DOHH2 (cell line): ENCODE data around the gene TRIB2.

Source experiments
- H3F3A ChIP-seq: fragments of 200-600 bp; sonication (generic), shearing (Covaris generic); 2 replicates; pipeline ENCODE4 v1.6.0; 2016; ENCODE audit warnings: antibody characterized with exemption, mild to moderate bottlenecking; ENCODE audit not compliant: control insufficient read depth, insufficient read depth
- H3K27ac ChIP-seq: fragments of 200-600 bp; sonication (generic); 2 replicates; pipeline ENCODE4 v1.5.1; 2014; ENCODE audit warnings: low read depth, mild to moderate bottlenecking, low read length, moderate library complexity
- H3K27me3 ChIP-seq: fragments of 200-600 bp; sonication (generic); 2 replicates; pipeline ENCODE4 v1.6.1; 2014; ENCODE audit warnings: mild to moderate bottlenecking, low read length, mixed read lengths; ENCODE audit not compliant: control insufficient read depth
- H3K36me3 ChIP-seq: fragments of 200-600 bp; sonication (generic); 2 replicates; pipeline ENCODE4 v1.6.1; 2014; ENCODE audit warnings: mild to moderate bottlenecking, low read length, moderate library complexity, mixed read lengths; ENCODE audit not compliant: control insufficient read depth
- H3K4me1 ChIP-seq: fragments of 200-600 bp; sonication (generic); 2 replicates; pipeline ENCODE4 v1.6.1; 2014; ENCODE audit warnings: mild to moderate bottlenecking, low read length, mixed read lengths; ENCODE audit not compliant: control insufficient read depth
- H3K4me2 ChIP-seq: fragments of 200-600 bp; sonication (generic); 2 replicates; pipeline ENCODE4 v1.6.0; 2014; ENCODE audit warnings: mild to moderate bottlenecking, low read length, moderate library complexity
- H3K4me3 ChIP-seq: fragments of 200-600 bp; sonication (generic); 2 replicates; pipeline ENCODE4 v1.5.1; 2014; ENCODE audit warnings: mild to moderate bottlenecking, low read length, mixed read lengths
- H3K79me2 ChIP-seq: fragments of 200-600 bp; sonication (generic); 2 replicates; pipeline ENCODE4 v1.6.1; 2014; ENCODE audit warnings: mild to moderate bottlenecking, low read length, mixed read lengths; ENCODE audit not compliant: control insufficient read depth
- H3K9me2 ChIP-seq: fragments of 200-600 bp; sonication (generic); replicated peaks from 2 replicates; pipeline ENCODE4 v1.6.1; 2014; ENCODE audit warnings: mild to moderate bottlenecking, low read length, mixed read lengths; ENCODE audit not compliant: control insufficient read depth
- H3K9me3 ChIP-seq: fragments of 200-600 bp; sonication (generic); 2 replicates; pipeline ENCODE4 v1.6.1; 2014; ENCODE audit warnings: antibody characterized with exemption, low read length, mixed read lengths; ENCODE audit not compliant: control insufficient read depth, insufficient read depth
- H4K20me1 ChIP-seq: fragments of 200-600 bp; sonication (generic); 2 replicates; pipeline ENCODE4 v1.6.0; 2014; ENCODE audit warnings: low read depth, mild to moderate bottlenecking, antibody characterized with exemption, low read length, moderate library complexity; ENCODE audit not compliant: control insufficient read depth, insufficient read depth
- CTCF ChIP-seq: fragments of 200-600 bp; sonication (generic); IDR thresholded peaks from one replicate; pipeline ENCODE4 v1.5.1; 2014; ENCODE audit warnings: antibody characterized with exemption, mild to moderate bottlenecking, low read depth, low read length; ENCODE audit not compliant: poor library complexity, severe bottlenecking
- EZH2phosphoT487 ChIP-seq: fragments of 200-600 bp; sonication (generic); IDR thresholded peaks from 2 replicates; pipeline ENCODE4 v1.6.1; 2017; ENCODE audit warnings: borderline replicate concordance, mild to moderate bottlenecking, antibody characterized with exemption, low read length, moderate library complexity, mixed read lengths

The TRIB2 gene

GRCh38 chr2:12737738-12738485, 21.2 kb downstream of the TRIB2 start:
- H4K20me1 ChIP-seq = no peaks in the 10 kb centered on the region
- no peaks in the 10 kb centered on the region for H3K4me1 ChIP-seq
- no peaks in the 10 kb centered on the region for H3K9me2 ChIP-seq
- no peak overlapping the region for H3K27ac ChIP-seq
- H3K36me3 ChIP-seq = peaks cover 68% of the 10 kb centered on the region
- H3K4me2 ChIP-seq = no peak overlapping the region
- peaks cover 18% of the 10 kb centered on the region for H3K79me2 ChIP-seq
- no peaks in the 10 kb centered on the region for H3K9me3 ChIP-seq
- H3F3A ChIP-seq = no peaks in the 10 kb centered on the region
- H3K4me3 ChIP-seq = no peak overlapping the region
- H3K27me3 ChIP-seq = no peaks in the 10 kb centered on the region
- TF ChIP-seq EZH2phosphoT487 (no peak), CTCF (no peak)

GRCh38 chr2:12739721-12740254, 23.1 kb downstream of the TRIB2 start:
- Histone ChIP-seq H3K27ac (no peak overlapping the region), H3K36me3 (peaks cover 56% of the 10 kb centered on the region), H3F3A (no peaks in the 10 kb centered on the region), H3K4me3 (no peak overlapping the region), H3K79me2 (peaks cover 9% of the 10 kb centered on the region), H3K9me3 (no peaks in the 10 kb centered on the region), H4K20me1 (no peaks in the 10 kb centered on the region), H3K4me1 (no peaks in the 10 kb centered on the region), H3K9me2 (no peaks in the 10 kb centered on the region), H3K27me3 (no peaks in the 10 kb centered on the region), H3K4me2 (no peak overlapping the region)
- TF ChIP-seq CTCF (no peak), EZH2phosphoT487 (no peak)

DNA sequence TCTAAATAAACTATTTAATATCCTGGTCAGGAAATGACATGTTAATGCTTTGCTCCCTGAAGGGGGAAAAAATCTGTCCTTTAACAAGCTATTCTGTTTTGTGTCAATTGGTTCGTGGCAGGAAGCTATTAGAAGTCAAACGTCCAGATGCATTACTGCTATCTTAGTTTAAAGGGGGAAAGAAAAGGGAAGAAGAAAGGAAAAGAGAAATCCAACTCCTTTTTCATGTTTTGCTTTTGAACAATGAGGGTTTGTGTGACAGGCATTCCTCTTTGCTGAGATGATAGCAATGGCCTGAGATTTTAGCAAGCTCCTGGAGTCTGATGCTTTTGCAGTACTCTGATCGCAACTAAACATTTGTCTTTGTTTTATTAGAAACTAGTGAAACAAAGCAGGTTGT, 24.6 kb downstream of the TRIB2 start:
- Histone ChIP-seq H3K27ac (no peak overlapping the region), H3K4me3 (no peak overlapping the region), H3K9me2 (no peaks in the 10 kb centered on the region), H3K27me3 (no peaks in the 10 kb centered on the region), H3K4me2 (no peak overlapping the region), H4K20me1 (no peaks in the 10 kb centered on the region), H3F3A (no peaks in the 10 kb centered on the region), H3K79me2 (no peaks in the 10 kb centered on the region), H3K4me1 (no peaks in the 10 kb centered on the region), H3K36me3 (peaks cover 44% of the 10 kb centered on the region), H3K9me3 (no peaks in the 10 kb centered on the region)
- TF ChIP-seq EZH2phosphoT487 (no peak), CTCF (no peak)
